K562 treated with DMSO at 1 percent for 48 hours (cell line): ENCODE data around the gene DLGAP1. TPM values are rescaled to one million over a fixed set of nuclear protein-coding genes. Genes with fewer than 3 reads are reported as not detected.

ENCODE experiments used
- total RNA-seq: library from RNA; unstranded; fragments of 300-600 nt; gene quantifications from 2 replicates; pipeline ENCODE4 v1.2.3, GENCODE V29; 2022; ENCODE audit warnings: low replicate concordance; ENCODE audit errors: extremely low read depth

Gene DLGAP1
- total RNA-seq = not detected in 2 replicates

GRCh38 chr18:4455113-4455811, at the start of gene DLGAP1:
Gene DLGAP1 (minus strand): TSS chr18:4455307.

GRCh38 chr18:3450012-3450798, 1004.9 kb downstream of the DLGAP1 start, which contains the start of gene TGIF1:
Gene TGIF1 (plus strand): TSS chr18:3450172. CDS start chr18:3450490, 318 bp downstream.

